ENCODE data around the gene SLC38A3.
"Not testable (repeated sequence)": the region's sequence is repeated elsewhere in the genome, so short reads cannot be mapped to it uniquely, and the experiment has no call there.

The SLC38A3 gene

GRCh38 chr3:50242851-50243542 is 37.9 kb downstream of the SLC38A3 start:
- intact Hi-C loops (cut with micrococcal nuclease): no loop called here
- peaks cover 94% of the 10 kb centered on the region for H3K4me1 Mint-ChIP-seq (ENCODE audit: low read depth)

GRCh38 chr3:50243543-50243895 is 38.4 kb downstream of the SLC38A3 start:
- intact Hi-C loops (cut with micrococcal nuclease): no loop called here
- Mint-ChIP-seq H3K4me1 (ENCODE audit: low read depth) (peaks cover 97% of the 10 kb centered on the region), H3K4me3 (peak overlapping the region; percentile 80), H3K9me3 (no peaks in the 10 kb centered on the region), H3K36me3 (ENCODE audit: low read depth) (peaks cover 92% of the 10 kb centered on the region), H3K27ac (peak overlapping the region; percentile 97), H3K27me3 (no peaks in the 10 kb centered on the region)

More at GRCh38 chr3:50242851-50243542, 37.9 kb downstream of the SLC38A3 start:
- Mint-ChIP-seq H3K4me3 (peak overlapping the region; percentile 80), H3K27me3 (no peaks in the 10 kb centered on the region), H3K36me3 (ENCODE audit: low read depth) (peaks cover 92% of the 10 kb centered on the region), H3K9me3 (no peaks in the 10 kb centered on the region), H3K27ac (peak overlapping the region; percentile 97)

- intact Hi-C loops (cut with micrococcal nuclease): not testable (repeated sequence)
- peaks cover 92% of the 10 kb centered on the region for H3K36me3 Mint-ChIP-seq (ENCODE audit: low read depth)
Measured at GRCh38 chr3:50244813-50245212, 39.7 kb downstream of the SLC38A3 start.

GRCh38 chr3:50245251-50245745 is 40.2 kb downstream of the SLC38A3 start:
- intact Hi-C loops (cut with micrococcal nuclease): no loop called here

More at GRCh38 chr3:50244813-50245212, 39.7 kb downstream of the SLC38A3 start:
- H3K27me3 Mint-ChIP-seq, H3K9me3 Mint-ChIP-seq: not testable (repeated sequence)
- H3K27ac Mint-ChIP-seq: peak overlapping the region; percentile 97
- H3K4me3 Mint-ChIP-seq: peak overlapping the region; percentile 80
- peaks cover 97% of the 10 kb centered on the region for H3K4me1 Mint-ChIP-seq (ENCODE audit: low read depth)

GRCh38 chr3:50245831-50246516 is 40.9 kb downstream of the SLC38A3 start:
- Mint-ChIP-seq H3K36me3 (ENCODE audit: low read depth) (peaks cover 92% of the 10 kb centered on the region), H3K27ac (peak overlapping the region; percentile 97), H3K27me3 (no peaks in the 10 kb centered on the region), H3K4me1 (ENCODE audit: low read depth) (peaks cover 97% of the 10 kb centered on the region), H3K4me3 (peak overlapping the region; percentile 80), H3K9me3 (no peaks in the 10 kb centered on the region)
- intact Hi-C loops (cut with micrococcal nuclease): loop anchor here (1.0 kb wide), 2 partner anchors 8 to 19 kb away; no protein-coding TSS in a partner anchor

More at GRCh38 chr3:50245251-50245745, 40.2 kb downstream of the SLC38A3 start:
- Mint-ChIP-seq H3K36me3 (ENCODE audit: low read depth) (peaks cover 92% of the 10 kb centered on the region), H3K27me3 (no peaks in the 10 kb centered on the region), H3K4me3 (peak overlapping the region; percentile 80), H3K27ac (peak overlapping the region; percentile 97), H3K4me1 (ENCODE audit: low read depth) (peaks cover 97% of the 10 kb centered on the region), H3K9me3 (no peaks in the 10 kb centered on the region)

GRCh38 chr3:50246517-50246954 is 41.5 kb downstream of the SLC38A3 start:
- intact Hi-C loops (cut with micrococcal nuclease): loop anchor here (1.0 kb wide), 2 partner anchors 8 to 19 kb away; no protein-coding TSS in a partner anchor
- H3K27me3 Mint-ChIP-seq: no peaks in the 10 kb centered on the region
- H3K9me3 Mint-ChIP-seq: no peaks in the 10 kb centered on the region
- peak overlapping the region; percentile 80 for H3K4me3 Mint-ChIP-seq
- peaks cover 97% of the 10 kb centered on the region for H3K4me1 Mint-ChIP-seq (ENCODE audit: low read depth)
- H3K36me3 Mint-ChIP-seq (ENCODE audit: low read depth): peaks cover 92% of the 10 kb centered on the region
- H3K27ac Mint-ChIP-seq: peak overlapping the region; percentile 97

- peaks cover 92% of the 10 kb centered on the region for H3K4me1 Mint-ChIP-seq (ENCODE audit: low read depth)
- no peaks in the 10 kb centered on the region for H3K27me3 Mint-ChIP-seq
- H3K9me3 Mint-ChIP-seq: no peaks in the 10 kb centered on the region
- peak overlapping the region; percentile 52 for H3K4me3 Mint-ChIP-seq
- peak overlapping the region; percentile 97 for H3K27ac Mint-ChIP-seq
- H3K36me3 Mint-ChIP-seq (ENCODE audit: low read depth): peaks cover 100% of the 10 kb centered on the region
- intact Hi-C loops (cut with micrococcal nuclease): no loop called here
Measured at GRCh38 chr3:50248387-50248786, 43.3 kb downstream of the SLC38A3 start.

GRCh38 chr3:50249457-50249856 is 44.4 kb downstream of the SLC38A3 start:
- Mint-ChIP-seq H3K4me3 (no peak overlapping the region), H3K27ac (peak overlapping the region; percentile 97), H3K27me3 (no peaks in the 10 kb centered on the region), H3K36me3 (ENCODE audit: low read depth) (peaks cover 100% of the 10 kb centered on the region), H3K9me3 (no peaks in the 10 kb centered on the region), H3K4me1 (ENCODE audit: low read depth) (peaks cover 92% of the 10 kb centered on the region)
- intact Hi-C loops (cut with micrococcal nuclease): no loop called here

- peak overlapping the region; percentile 68 for H3K27ac Mint-ChIP-seq
- intact Hi-C loops (cut with micrococcal nuclease): no loop called here
- H3K4me3 Mint-ChIP-seq: no peak overlapping the region
- no peaks in the 10 kb centered on the region for H3K27me3 Mint-ChIP-seq
- H3K36me3 Mint-ChIP-seq (ENCODE audit: low read depth): peaks cover 100% of the 10 kb centered on the region
- no peaks in the 10 kb centered on the region for H3K9me3 Mint-ChIP-seq
- H3K4me1 Mint-ChIP-seq (ENCODE audit: low read depth): peaks cover 92% of the 10 kb centered on the region
Measured at GRCh38 chr3:50250514-50250913, 45.4 kb downstream of the SLC38A3 start.

- Mint-ChIP-seq H3K27me3 (no peaks in the 10 kb centered on the region), H3K4me1 (ENCODE audit: low read depth) (peaks cover 86% of the 10 kb centered on the region), H3K9me3 (no peaks in the 10 kb centered on the region), H3K27ac (peak overlapping the region; percentile 68), H3K4me3 (no peak overlapping the region), H3K36me3 (ENCODE audit: low read depth) (peaks cover 100% of the 10 kb centered on the region)
- intact Hi-C loops (cut with micrococcal nuclease): no loop called here
Measured at GRCh38 chr3:50251220-50251619, 46.1 kb downstream of the SLC38A3 start.

GRCh38 chr3:50254577-50255250 is 49.6 kb downstream of the SLC38A3 start:
- Mint-ChIP-seq H3K4me1 (ENCODE audit: low read depth) (peaks cover 84% of the 10 kb centered on the region), H3K4me3 (no peak overlapping the region), H3K27ac (peak overlapping the region; percentile 88), H3K9me3 (no peaks in the 10 kb centered on the region), H3K36me3 (ENCODE audit: low read depth) (peaks cover 100% of the 10 kb centered on the region), H3K27me3 (no peaks in the 10 kb centered on the region)
- intact Hi-C loops (cut with micrococcal nuclease): loop anchor here (1.0 kb wide), 1 partner anchor 8 kb away; no protein-coding TSS in a partner anchor

GRCh38 chr3:50255251-50255615 is 50.2 kb downstream of the SLC38A3 start:
- peaks cover 98% of the 10 kb centered on the region for H3K36me3 Mint-ChIP-seq (ENCODE audit: low read depth)

GRCh38 chr3:50256978-50257890 is 52.2 kb downstream of the SLC38A3 start:
- intact Hi-C loops (cut with micrococcal nuclease): no loop called here
- no peaks in the 10 kb centered on the region for H3K9me3 Mint-ChIP-seq

More at GRCh38 chr3:50255251-50255615, 50.2 kb downstream of the SLC38A3 start:
- Mint-ChIP-seq H3K4me3 (no peak overlapping the region), H3K27me3 (no peaks in the 10 kb centered on the region), H3K27ac (peak overlapping the region; percentile 88), H3K9me3 (no peaks in the 10 kb centered on the region), H3K4me1 (ENCODE audit: low read depth) (peaks cover 82% of the 10 kb centered on the region)
- intact Hi-C loops (cut with micrococcal nuclease): no loop called here

More at GRCh38 chr3:50256978-50257890, 52.2 kb downstream of the SLC38A3 start:
- Mint-ChIP-seq H3K4me3 (no peak overlapping the region), H3K27me3 (no peaks in the 10 kb centered on the region), H3K27ac (peak overlapping the region; percentile 43), H3K4me1 (ENCODE audit: low read depth) (peaks cover 70% of the 10 kb centered on the region), H3K36me3 (ENCODE audit: low read depth) (peaks cover 92% of the 10 kb centered on the region)

Data from dendritic cell treated with granulocyte-macrophage colony-stimulating factor and Interleukin-4, amounts not matched to agents 40 ng/mL and 50 ng/mL, for 4 days (primary cell).